Measurements from ENCODE around the gene COPS7A. TPM values are rescaled to one million over a fixed set of nuclear protein-coding genes. Genes with fewer than 3 reads are reported as not detected.

COPS7A gene
- polyA plus RNA-seq, 1 donor (not counting 4 experiments of a cell fraction or from before 2014, with no cell fraction given), result 85.4 TPM

- Histone ChIP-seq H3K36me3 (ENCODE audit: control insufficient read depth in 2 of 2, extremely low read depth in 1 of 2, insufficient read depth in 2 of 2, low read length in 2 of 2) (peaks cover 2 to 6% of the 10 kb centered on the region in 2 experiments), H3K9me3 (ENCODE audit: control insufficient read depth, low read depth, low read length) (no peaks in the 10 kb centered on the region), H3K9me1 (ENCODE audit: control insufficient read depth, extremely low read depth, insufficient read depth, low read length) (no peaks in the 10 kb centered on the region), H3K27ac (ENCODE audit: control insufficient read depth, insufficient read depth, low read length) (no peak overlapping the region), H2AFZ (ENCODE audit: control insufficient read depth, low read length) (no peak overlapping the region), H3K4me2 (ENCODE audit: control insufficient read depth, extremely low read depth, insufficient read depth, low read depth, low read length) (no peak overlapping the region), H3K4me3 (ENCODE audit: control insufficient read depth in 2 of 3, extremely low read depth in 1 of 3, insufficient read depth in 2 of 3, low read depth in 1 of 3, low read length in 3 of 3) (no peak overlapping the region), H4K20me1 (ENCODE audit: control insufficient read depth, extremely low read depth, insufficient read depth, low read length) (no peaks in the 10 kb centered on the region), H3K9ac (ENCODE audit: control insufficient read depth, extremely low read depth, insufficient read depth, low read length) (no peak overlapping the region), H3K4me1 (ENCODE audit: control insufficient read depth, extremely low read depth, insufficient read depth, low read length) (peaks cover 10% of the 10 kb centered on the region), H3K27me3 (ENCODE audit: control insufficient read depth, extremely low read depth, insufficient read depth, low read length) (no peaks in the 10 kb centered on the region), H3K79me2 (ENCODE audit: control insufficient read depth, insufficient read depth, low read length) (peaks cover 90% of the 10 kb centered on the region)
- dilution Hi-C loops (cut with MboI; ENCODE audit: extremely low pct_ligation_motif_present, low sequenced_read_pairs), result no loop called here
- FAIRE-seq, result no peak
- no peak for DNase-seq (ENCODE audit: low read depth, low spot score)
- TF ChIP-seq EZH2 (IDR thresholded peaks at IDR 0.05; ENCODE audit: low read length) (no peak), CTCF (optimal IDR thresholded peaks at IDR 0.05 in 1 of 3, IDR thresholded peaks at IDR 0.05 in 1 of 3, conservative IDR thresholded peaks at IDR 0.05 in 1 of 3; ENCODE audit: extremely low read depth in 1 of 3, insufficient read depth in 2 of 3, low read length in 3 of 3) (peak; percentile 38 to 64 (median 55))
Observed at GRCh38 chr12:6684609-6685008, 39.2 kb upstream of the COPS7A start.

- Histone ChIP-seq H3K9me3 (ENCODE audit: control insufficient read depth, low read depth, low read length) (no peaks in the 10 kb centered on the region), H3K4me1 (ENCODE audit: control insufficient read depth, extremely low read depth, insufficient read depth, low read length) (peaks cover 17% of the 10 kb centered on the region), H3K9ac (ENCODE audit: control insufficient read depth, extremely low read depth, insufficient read depth, low read length) (no peak overlapping the region), H4K20me1 (ENCODE audit: control insufficient read depth, extremely low read depth, insufficient read depth, low read length) (no peaks in the 10 kb centered on the region), H3K79me2 (ENCODE audit: control insufficient read depth, insufficient read depth, low read length) (peaks cover 89% of the 10 kb centered on the region), H3K9me1 (ENCODE audit: control insufficient read depth, extremely low read depth, insufficient read depth, low read length) (no peaks in the 10 kb centered on the region), H3K4me3 (ENCODE audit: control insufficient read depth in 2 of 3, extremely low read depth in 1 of 3, insufficient read depth in 2 of 3, low read depth in 1 of 3, low read length in 3 of 3) (no peak overlapping the region), H3K27me3 (ENCODE audit: control insufficient read depth, extremely low read depth, insufficient read depth, low read length) (no peaks in the 10 kb centered on the region), H2AFZ (ENCODE audit: control insufficient read depth, low read length) (no peak overlapping the region), H3K27ac (ENCODE audit: control insufficient read depth, insufficient read depth, low read length) (no peak overlapping the region), H3K4me2 (ENCODE audit: control insufficient read depth, extremely low read depth, insufficient read depth, low read depth, low read length) (no peak overlapping the region), H3K36me3 (ENCODE audit: control insufficient read depth in 2 of 2, extremely low read depth in 1 of 2, insufficient read depth in 2 of 2, low read length in 2 of 2) (peaks cover 2 to 6% of the 10 kb centered on the region in 2 experiments)
- FAIRE-seq, result no peak
- dilution Hi-C loops (cut with MboI; ENCODE audit: extremely low pct_ligation_motif_present, low sequenced_read_pairs), result no loop called here
- TF ChIP-seq CTCF (optimal IDR thresholded peaks at IDR 0.05 in 1 of 3, IDR thresholded peaks at IDR 0.05 in 1 of 3, conservative IDR thresholded peaks at IDR 0.05 in 1 of 3; ENCODE audit: extremely low read depth in 1 of 3, insufficient read depth in 2 of 3, low read length in 3 of 3), result no peak
- TF ChIP-seq EZH2 (IDR thresholded peaks at IDR 0.05; ENCODE audit: low read length), result no peak
- no peak for DNase-seq (ENCODE audit: low read depth, low spot score)
Observed at GRCh38 chr12:6685814-6686213, 38.0 kb upstream of the COPS7A start.

Measured in keratinocyte (primary cell).